NCI-H1092 treated with DMSO at 0.1 percent for 48 hours (cell line): ENCODE data around the gene RAVER2.
"Not testable (repeated sequence)": the region's sequence is repeated elsewhere in the genome, so short reads cannot be mapped to it uniquely, and the experiment has no call there.

ENCODE experiments used
- DNase-seq: peaks from one replicate; lab custom pipeline; 2025; lab: John Stamatoyannopoulos, UW

The RAVER2 gene

DNA sequence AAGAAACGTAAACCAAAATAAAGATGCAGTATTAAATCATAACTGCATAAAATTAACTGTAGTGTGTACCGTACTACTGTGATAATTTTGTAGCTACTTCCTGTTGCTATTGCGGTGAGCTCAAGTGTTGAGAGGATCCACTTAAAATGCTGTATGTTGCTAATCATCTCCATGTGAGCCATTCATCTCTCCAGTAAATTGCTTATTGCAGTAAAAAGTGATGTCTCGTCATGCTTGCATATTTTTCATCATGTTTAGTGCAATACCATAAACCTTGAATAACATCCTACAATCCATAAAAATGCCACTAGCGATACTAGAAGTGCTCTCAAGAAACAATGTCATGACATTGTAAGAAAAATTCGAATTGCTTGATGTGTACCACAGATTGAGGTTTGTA is 66.3 kb downstream of the RAVER2 start:
- no peak for DNase-seq

DNA sequence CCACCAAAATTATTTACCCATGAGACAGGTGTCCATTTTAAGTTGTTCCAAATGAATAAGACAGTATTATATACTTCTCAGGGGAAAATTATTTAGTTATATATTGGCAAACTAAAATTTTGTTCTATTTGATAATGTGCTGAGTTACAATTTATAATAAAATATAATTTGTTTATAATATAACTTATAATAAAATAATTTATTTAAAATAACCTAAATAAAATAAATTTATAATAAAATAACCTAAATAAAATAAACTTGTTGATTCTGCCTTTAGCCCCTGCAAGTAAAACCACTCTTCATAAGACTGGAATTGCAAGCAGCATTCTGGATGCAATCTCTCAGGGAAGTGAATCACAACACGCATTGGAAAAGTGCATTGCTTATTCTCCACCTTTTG is 69.6 kb downstream of the RAVER2 start:
- DNase-seq, result no peak

DNA sequence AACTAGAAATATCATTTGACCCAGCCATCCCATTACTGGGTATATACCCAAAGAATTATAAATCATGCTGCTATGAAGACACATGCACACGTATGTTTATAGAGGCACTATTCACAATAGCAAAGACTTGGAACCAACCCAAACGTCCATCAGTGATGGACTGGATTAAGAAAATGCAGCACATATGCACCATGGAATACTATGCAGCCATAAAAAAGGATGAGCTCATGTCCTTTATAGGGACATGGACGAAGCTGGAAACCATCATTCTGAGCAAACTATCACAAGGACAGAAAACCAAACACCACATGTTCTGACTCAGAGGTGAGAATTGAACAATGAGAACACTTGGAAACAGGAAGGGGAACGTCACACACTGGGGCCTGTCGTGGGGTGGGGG is 72.5 kb downstream of the RAVER2 start:
- DNase-seq, result not testable (repeated sequence)

DNA sequence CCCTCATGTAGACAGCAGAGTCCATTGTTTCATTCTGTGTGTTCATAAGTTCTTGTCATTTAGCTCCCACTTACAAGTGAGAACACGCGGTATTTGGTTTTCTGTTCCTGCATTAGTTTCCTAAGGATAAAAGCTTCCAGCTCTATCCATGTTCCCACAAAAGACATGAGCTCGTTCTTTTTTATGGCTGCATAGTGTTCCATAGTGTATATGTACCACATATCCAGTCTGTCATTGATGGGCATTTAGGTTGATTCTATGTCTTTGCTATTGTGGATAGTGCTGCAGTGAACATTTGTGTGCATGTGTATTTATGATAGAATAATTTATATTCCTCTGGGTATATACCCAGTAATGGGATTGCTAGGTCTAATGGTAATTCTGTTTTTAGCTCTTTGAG is 75.7 kb downstream of the RAVER2 start:
- DNase-seq, result not testable (repeated sequence)

DNA sequence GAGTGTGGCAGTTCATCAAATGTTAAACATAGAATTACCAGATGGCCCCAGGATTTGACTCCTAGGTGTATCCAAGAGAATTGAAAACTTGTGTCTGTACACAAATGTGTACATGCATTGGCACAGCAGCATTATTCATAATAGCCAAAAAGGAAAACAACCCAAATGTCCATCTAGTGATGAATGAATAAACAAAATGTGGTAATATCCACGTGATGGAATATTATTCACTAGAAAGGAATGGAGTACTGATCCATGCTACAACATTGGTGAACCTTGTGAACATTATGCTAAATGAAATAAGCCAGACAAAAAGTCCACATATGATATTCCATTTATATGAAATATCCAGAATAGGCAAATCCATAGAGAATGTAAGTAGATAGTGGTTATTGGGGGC is 77.7 kb downstream of the RAVER2 start:
- DNase-seq, result no peak

DNA sequence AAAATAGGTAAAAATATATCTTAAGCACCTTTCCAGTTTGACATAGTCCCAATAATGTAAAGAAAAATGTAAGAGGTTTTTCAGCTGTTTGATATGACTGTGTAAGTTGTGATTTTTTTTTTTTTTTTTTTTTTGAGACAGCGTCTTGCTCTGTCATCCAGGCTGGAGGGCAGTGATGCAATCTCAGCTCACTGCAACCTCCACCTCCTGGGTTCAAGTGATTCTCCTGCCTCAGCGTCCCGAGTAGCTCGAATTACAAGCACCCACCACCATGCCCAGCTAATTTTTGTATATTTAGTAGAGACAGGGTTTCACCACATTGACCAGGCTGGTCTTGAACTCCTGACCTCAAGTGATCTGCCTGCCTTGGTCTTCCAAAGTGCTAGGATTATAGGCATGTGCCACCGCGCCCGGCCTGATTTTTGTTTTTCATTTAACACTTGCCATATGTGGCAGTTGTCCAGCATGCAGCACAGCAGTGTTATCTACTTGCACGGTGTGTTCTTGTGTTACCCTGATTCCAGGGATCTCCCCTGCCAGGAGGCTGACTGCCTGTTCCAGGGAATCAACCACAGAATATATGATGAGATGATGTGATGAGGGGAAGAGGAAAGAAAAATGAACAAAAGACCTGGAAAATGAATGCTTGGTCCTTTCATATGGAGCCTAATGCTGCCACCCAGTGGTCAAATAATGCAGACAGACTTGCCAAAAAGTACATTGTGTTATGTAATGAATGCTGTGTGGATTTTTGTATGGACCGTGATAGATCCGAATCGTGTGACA is 79.0 kb downstream of the RAVER2 start:
- DNase-seq, result peak; percentile 40

DNA sequence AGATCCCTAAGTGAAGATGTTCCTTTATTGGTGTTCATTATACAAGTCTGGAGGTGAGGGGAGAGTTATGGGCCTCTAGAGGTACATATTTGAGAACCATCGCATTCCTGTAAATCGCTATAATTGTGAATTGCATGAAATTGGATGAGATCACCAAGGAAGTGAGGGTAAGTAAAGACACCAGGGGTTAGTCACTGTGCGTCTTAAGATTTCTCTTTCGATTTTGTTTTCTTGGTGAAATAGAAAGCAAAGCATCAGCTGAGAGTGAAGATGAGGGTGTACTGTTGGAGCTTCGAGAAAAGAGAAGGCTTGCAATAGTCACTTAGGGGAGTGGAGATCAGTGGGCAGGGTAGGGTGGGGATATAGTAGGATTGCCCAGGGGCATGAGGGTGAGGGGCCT is 82.1 kb downstream of the RAVER2 start:
- DNase-seq, result no peak

DNA sequence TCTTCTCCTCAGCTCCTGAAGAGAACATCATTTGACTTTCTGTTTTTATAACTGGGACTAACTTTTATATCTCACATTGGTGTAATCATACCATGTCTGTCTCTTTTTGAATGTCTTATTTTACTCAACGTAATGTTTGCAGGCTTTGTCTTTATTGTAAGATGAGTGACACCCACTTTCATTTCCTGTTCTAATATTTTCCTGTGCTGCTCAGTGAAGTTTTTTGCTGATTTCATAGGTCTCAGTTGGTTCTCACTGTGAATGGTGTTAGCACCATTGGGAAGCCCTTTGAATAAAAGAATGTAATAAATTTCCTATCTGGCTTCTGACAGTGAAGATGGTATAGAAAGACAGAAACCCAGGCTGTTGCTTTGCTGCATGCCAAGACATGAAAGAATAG is 84.0 kb downstream of the RAVER2 start:
- no peak for DNase-seq

DNA sequence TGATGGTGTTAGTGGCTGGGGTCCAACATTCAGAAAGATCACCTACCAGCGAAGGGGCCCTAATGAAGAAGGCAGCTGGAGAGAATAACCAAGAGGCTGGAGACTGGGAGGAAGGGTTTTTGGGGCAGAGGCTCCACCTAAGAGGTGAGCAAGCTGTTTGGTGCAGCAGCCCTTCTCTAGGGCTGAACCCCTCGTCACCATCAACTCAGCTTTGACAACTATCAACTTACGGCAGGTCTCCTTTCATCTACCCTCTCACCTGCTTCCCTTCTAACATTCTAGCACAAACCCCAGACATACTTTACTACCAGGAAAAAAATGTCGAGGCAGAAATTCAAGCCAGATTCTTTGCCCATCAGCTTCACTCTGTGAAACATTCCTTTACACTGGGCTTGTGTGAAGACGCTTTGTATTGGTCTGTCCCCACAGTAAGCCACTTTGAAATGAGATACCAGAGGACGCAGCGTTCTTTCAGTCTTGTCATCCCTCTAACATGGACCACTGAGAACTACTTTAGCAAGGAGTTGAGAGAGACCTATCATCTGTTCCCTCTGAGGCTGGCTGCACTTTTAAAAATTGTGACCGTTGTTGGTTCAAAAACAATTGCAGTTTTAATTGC is 84.6 kb downstream of the RAVER2 start:
- DNase-seq, result no peak

DNA sequence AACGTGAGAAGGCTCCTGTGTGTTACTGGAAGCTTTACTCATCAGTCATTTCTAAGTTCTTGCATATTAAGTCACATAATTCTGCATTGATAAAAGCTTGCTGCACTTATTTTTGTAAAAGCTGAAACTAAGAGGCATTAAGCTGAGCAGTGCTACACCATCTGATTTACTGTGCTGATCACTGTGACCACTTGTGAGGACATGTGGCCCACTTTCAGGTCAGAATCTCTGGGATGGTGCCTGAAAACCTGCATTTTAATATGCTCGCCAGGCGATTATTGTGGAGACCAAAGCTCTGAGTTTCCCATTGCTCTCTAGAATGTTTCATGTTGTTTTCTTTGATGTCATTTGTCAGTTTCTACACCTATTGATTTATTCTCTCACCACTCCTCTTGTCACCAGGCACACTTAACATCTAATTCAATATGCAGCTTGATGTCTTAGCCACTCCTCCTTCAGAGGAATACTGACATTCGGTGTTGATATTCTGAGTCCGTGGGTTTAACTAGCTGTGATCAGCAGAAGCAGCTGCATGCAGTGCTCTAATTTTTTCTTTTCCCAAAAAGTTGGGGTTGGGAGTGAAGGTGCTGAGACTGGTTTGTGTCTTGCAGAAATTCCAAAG is 85.3 kb downstream of the RAVER2 start:
- DNase-seq, result no peak

DNA sequence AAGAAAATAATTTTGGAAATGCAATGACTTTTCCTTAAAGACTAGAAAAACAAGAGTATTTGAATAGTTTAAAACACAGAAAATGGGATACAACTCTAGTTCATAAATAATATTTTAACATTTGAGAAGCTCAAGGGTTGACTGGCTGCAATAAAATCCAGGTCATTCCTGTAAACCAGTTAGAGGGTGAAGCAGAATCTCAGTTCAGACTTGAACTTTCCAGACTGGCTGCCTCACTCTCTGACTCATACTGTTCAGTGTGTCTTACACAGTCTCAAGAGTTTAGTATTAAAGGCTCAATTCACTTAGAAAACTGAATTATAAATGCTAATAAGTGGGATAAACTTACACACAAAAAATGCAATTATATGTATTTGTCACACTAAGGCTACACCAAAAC is 89.9 kb downstream of the RAVER2 start:
- no peak for DNase-seq

DNA sequence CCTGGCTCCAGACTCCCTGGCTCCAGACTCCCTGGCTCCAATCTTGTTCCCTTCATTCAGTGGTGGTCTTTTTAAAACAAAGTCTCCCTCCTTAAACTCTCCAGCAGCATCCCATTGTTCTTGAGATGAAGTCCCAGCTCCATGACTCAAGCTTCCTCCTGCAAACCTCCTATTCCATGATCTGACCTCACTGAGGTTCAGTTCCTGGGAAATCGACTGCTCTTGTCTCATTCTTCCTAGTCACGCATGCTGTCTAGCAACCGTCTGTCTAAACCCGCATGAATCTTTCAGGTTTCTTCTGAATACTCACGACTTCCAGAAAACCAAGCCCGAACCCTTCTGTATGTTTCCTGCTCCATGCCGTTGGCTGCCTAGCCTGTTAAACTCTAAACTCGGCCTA is 91.9 kb downstream of the RAVER2 start:
- DNase-seq, result no peak

DNA sequence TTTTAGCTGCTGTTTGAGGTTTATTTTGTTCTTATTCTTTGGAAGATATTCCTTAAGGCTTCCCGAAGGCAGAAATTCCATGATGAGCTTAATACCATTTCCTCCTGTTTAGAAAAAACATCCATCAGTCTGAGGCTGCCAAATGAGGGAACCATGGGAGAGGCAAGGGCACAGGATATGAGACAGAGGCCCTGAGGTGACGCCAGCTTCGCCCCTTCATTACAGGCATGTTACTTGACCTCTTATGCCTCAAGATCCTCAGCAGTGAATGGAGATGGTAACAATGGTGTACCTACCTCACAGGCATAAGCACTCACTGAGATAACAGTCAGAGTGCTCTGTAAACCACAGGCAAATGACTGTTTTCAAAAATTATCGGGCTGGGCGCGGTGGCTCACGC is 93.6 kb downstream of the RAVER2 start:
- DNase-seq, result no peak

DNA sequence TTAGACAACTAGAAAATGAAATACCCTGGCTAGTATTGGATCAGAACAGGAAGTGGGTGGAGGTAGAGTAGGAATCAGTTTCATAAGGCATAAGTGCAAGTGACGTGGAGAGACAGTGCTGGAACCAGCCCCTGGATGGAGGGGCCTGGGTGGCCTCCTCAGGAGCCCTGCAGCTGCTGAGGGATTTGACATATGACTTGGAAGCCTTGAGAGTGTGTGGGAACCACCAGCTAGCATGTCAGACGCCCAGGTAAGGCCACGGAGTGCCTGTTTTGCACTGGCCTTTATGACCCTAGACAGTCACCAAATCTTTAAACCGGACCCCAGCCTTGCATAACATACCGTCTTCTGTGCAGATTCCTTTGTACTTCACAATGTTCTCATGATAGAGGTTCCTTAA is 94.4 kb downstream of the RAVER2 start:
- no peak for DNase-seq

DNA sequence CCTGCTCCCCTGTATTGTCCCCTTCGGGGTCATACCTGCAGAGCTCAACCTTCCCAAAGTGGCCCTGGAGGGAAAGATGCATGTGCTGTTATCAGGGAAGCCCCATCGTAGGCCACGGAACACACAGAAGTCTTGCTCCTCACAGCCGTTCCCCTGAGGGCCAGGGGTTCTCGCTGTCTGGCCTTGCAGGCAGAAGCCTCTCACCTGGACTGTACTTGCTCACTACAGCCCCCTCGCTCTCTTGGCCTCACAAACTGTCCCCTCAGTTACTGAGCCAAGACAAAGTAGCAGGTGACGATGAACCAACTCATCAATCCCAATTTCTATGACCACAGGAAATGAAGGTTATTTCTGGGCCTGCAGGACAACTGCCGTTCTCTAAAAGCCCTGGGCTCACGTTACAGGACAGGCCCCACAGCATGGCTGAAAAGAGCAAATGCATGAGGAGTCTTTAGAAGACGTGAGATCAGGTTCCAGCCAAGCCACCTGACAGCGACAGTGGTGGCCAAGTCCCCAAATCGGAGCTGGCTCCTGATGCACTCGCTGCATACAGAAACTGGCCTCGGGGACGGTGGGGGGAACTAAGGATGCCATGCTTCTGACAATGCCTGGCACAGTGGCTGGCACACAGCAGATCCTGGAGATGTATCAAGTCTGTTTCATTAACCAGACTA is 95.0 kb downstream of the RAVER2 start:
- DNase-seq, result no peak

DNA sequence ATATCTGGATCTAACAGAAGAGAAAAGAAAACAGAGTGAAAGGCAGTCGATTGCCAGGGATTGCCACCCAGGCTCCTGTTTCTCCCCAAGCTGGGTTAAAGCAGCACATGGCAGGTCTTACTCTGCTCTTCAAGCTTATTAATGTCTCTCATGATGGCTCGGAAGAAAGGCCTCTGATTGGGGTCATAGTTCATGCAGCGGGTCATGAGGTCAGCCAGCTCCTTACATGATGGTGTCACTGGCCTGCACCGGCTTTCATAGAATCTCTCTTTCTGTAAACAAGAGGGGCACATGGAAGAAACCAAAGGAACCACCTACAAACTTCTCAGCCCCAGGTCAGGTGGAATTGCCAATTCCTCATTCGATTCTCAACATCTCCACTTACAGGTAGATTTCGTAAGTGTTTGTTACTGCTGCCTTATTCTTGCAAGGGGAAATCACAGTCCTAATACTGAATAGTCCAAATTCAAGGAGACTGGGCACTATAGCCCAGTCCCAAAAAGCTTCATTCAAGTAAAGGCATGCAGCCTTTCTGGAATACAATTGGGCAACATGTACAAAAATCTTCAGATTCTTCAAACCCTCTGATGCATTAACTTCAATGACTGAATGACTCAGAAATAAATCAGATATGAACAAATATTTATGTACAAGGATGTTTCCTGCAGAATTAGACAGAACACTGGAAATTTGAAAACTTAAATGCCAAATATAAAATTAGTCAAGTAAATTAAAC is 96.6 kb downstream of the RAVER2 start:
- DNase-seq, result no peak

DNA sequence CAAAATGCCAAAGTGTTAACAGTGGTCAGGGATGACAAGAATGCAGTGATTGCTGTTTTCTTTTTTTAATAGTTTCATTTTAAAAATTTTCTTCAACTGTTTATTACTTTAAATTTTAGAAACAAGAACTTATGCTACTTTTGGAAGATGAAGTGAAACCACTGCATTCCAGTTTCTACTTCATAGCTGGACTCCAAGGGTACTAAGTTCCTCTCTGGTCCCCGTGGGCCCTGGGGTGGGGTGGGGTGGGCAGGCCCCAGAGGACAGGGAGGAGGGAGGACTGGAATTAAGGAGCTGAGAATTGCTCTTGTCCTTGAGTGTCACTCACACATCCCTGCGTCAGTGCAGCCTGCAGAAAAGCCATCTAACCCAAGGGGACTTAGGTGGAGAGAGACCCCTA is 97.3 kb downstream of the RAVER2 start:
- no peak for DNase-seq

DNA sequence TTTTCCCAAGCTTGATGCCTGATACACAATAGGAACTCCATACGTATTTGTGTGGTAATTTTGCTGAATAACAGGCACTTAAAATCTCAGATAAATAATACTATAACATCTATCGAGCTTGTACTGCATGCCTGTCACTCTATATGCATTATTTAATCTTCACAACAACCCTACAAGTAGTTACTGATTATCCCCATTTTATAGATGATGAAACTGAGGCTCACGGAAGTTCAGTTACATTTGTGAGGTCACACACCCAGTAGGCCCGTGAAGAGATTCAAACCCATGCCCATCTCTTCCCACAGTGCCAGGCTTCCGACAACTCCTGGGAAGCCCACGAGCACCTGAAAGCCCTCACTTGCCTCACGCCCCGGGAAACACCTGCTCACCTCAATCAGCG is 98.8 kb downstream of the RAVER2 start:
- no peak for DNase-seq

DNA sequence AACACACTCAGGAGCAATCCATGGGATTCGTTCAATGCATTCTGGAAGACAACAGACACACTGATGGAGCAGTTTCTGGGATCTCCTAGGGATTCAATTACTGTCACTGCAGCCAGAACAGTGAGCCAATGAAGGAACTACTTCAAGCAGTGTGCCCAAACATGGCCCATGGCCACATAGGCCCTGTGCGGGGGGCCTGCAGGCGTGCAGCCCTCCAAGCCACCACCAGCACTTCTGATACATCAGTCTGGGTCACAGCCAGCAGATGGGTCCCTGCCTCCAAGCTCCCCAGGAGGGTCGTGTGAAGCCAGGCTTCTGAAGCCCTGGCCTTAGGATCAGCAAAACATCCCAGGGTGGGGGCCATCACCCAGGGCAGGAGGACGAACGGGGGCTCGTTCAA is 99.3 kb downstream of the RAVER2 start:
- no peak for DNase-seq

DNA sequence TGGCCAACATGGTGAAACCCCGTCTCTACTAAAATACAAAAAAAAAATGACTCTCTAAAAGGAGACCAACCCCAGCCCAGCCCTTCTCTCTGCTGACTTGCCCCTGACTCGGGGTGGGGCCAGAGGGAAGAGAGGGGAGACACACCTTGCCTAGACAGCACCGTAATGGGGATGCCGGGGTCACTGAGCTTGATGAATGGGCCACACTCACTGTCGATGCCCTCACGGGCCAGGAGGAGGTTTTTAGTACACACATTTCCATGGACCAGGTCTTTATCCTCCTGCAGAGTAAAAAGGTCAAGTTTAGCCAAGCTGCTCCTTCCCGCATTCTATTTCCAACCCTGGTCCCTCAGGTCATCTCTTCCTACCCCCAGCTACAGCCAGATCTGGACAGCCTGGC is 99.7 kb downstream of the RAVER2 start:
- no peak for DNase-seq

DNA sequence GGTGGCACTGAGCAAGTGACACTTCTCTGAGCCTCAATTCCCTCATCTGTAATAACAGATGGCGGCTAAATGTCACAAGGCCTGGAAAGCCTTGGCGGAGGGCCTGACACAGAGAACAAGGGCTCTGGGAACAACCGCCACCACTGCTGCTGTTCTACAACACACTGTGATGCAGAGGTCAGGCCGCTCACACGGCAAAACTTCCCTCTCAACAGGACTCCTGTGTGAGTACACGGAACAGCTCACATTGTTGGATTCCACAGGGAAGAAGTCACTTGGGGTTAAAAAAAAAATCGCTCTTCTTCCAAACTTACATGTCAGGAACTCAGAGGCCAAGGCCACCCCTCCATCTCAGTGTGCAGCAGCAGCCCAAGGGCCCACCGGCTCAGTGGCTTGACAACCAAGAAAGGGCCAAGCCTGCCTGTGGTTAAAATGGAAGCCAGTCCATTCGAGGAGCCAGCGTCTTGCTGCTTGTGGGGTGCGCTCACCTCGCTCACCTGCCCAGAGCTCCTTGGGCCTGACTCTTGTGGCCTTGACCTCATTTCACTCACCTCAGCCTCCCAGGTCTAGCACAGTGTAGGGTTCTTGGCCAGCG is 101.1 kb downstream of the RAVER2 start:
- DNase-seq, result no peak
